WERI-Rb-1 (cell line): Measurements from ENCODE around the gene SCIN.

ENCODE experiments used
- DNase-seq: peaks from one replicate; pipeline ENCODE4 v3.0.0-alpha.2; 2020
- H3K27ac ChIP-seq: fragments of 250-450 bp; sonication (Bioruptor Pico); 2 replicates; pipeline ENCODE4 v1.5.1; 2020; ENCODE audit warnings: mild to moderate bottlenecking, moderate library complexity
- H3K27me3 ChIP-seq: fragments of 250-450 bp; sonication (Bioruptor Pico); 2 replicates; pipeline ENCODE4 v1.5.1; 2021; ENCODE audit warnings: mild to moderate bottlenecking, low read depth, moderate library complexity; ENCODE audit not compliant: insufficient read depth, severe bottlenecking
- H3K36me3 ChIP-seq: fragments of 250-450 bp; sonication (Bioruptor Pico); 2 replicates; pipeline ENCODE4 v1.5.1; 2020; ENCODE audit warnings: mild to moderate bottlenecking, moderate library complexity
- H3K4me3 ChIP-seq: 2 replicates; pipeline ENCODE4 v1.5.1; 2011; ENCODE audit warnings: low read depth, mild to moderate bottlenecking, control low read depth, low read length
- H3K9me3 ChIP-seq: fragments of 250-450 bp; sonication (Bioruptor Pico); 2 replicates; pipeline ENCODE4 v1.5.1; 2021; ENCODE audit warnings: mild to moderate bottlenecking, moderate library complexity; ENCODE audit not compliant: severe bottlenecking
- TF ChIP-seq, protein P1 (sequence below): IDR thresholded peaks from 2 replicates; pipeline ENCODE4 v1.5.1; 2011; ENCODE audit warnings: low read depth, mild to moderate bottlenecking, control low read depth, inconsistent platforms, low read length

Gene SCIN

DNA sequence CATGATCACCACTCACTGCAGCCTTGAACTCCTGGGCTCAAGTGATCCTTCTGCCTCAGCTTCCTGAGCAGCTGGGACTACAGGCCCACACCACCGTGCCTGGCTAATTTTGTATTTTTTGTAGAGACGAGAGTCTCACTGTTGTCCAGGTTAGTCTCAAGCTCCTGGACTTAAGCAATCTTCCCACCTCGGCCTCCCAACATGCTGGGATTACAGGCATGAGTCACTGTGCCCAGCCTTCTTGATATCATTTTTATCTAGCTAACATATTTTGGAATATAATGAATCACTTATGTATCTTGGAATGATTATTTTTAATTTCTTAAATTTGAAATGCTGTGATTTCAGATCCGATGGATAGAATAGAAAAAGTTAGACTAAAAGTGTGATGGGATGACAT lies 135.4 kb downstream of the SCIN start:
- H3K27me3 ChIP-seq: no peaks in the 10 kb centered on the region
- no peak for DNase-seq
- H3K36me3 ChIP-seq: no peaks in the 10 kb centered on the region
- peaks cover 4% of the 10 kb centered on the region for H3K9me3 ChIP-seq
- TF ChIP-seq, protein P1, sequence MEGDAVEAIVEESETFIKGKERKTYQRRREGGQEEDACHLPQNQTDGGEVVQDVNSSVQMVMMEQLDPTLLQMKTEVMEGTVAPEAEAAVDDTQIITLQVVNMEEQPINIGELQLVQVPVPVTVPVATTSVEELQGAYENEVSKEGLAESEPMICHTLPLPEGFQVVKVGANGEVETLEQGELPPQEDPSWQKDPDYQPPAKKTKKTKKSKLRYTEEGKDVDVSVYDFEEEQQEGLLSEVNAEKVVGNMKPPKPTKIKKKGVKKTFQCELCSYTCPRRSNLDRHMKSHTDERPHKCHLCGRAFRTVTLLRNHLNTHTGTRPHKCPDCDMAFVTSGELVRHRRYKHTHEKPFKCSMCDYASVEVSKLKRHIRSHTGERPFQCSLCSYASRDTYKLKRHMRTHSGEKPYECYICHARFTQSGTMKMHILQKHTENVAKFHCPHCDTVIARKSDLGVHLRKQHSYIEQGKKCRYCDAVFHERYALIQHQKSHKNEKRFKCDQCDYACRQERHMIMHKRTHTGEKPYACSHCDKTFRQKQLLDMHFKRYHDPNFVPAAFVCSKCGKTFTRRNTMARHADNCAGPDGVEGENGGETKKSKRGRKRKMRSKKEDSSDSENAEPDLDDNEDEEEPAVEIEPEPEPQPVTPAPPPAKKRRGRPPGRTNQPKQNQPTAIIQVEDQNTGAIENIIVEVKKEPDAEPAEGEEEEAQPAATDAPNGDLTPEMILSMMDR: no peak
- no peak overlapping the region for H3K27ac ChIP-seq
- no peak overlapping the region for H3K4me3 ChIP-seq

DNA sequence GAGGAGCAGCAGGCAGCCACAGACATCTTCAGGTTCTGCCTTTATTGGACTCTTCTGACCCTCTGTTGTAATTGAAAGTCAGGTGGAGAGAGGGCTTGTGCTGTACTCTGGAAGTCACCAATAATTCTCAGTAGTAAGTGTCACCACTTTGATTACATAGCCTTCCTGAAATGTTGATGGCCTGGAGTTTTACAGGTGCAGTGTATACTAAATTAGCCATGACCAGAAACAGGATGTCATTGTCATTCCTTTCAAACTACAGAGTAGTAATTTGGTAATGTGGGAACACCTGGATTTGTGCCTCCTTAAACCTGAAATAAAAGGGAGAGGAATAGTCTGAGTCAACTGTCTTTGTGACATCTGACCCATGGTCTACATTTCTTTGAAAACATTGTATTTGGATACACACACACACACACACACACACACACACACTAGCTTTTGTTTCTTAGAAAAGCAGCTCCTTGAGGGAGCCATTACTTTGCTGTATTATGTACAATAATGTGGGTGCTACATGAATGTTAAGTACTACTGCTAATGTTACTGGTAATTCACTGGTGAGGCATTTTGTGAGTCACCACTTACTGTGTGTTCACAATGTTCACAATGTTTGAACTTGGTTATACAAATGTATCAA lies 136.5 kb downstream of the SCIN start:
- TF ChIP-seq, protein P1: no peak
- H3K4me3 ChIP-seq: no peak overlapping the region
- peaks cover 4% of the 10 kb centered on the region for H3K9me3 ChIP-seq
- DNase-seq: no peak
- no peak overlapping the region for H3K27ac ChIP-seq
- H3K27me3 ChIP-seq: no peaks in the 10 kb centered on the region
- H3K36me3 ChIP-seq: no peaks in the 10 kb centered on the region

DNA sequence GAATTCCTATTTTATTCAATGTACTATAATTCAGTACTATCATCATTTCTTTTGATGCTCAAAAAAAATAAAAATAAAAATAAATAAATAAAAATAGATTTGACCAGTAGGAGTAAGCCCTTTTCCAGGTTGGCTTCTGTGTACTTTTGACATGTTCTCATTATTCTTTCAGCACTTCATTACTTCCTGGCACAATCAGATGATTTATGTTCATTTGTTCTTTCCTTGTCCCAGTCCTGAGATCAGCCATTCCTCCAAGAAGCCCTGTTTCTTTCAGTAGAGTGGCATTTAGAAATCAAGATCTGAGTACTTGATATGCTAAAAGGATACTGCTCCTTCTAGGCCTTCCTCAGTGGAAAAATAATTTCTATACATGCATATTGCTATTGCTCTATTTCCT lies 137.8 kb downstream of the SCIN start:
- Histone ChIP-seq H3K36me3 (no peaks in the 10 kb centered on the region), H3K27me3 (no peaks in the 10 kb centered on the region), H3K27ac (no peak overlapping the region), H3K9me3 (no peaks in the 10 kb centered on the region), H3K4me3 (no peak overlapping the region)
- TF ChIP-seq, protein P1: no peak
- no peak for DNase-seq
